Sigmoid colon (tissue), 7 donors: ENCODE measurements around the gene UBE2J1. TPM values are rescaled to one million over a fixed set of nuclear protein-coding genes. Genes with fewer than 3 reads are reported as not detected.
A peak's percentile ranks its signal among the peaks of the same experiment; 100 is the strongest.

Source experiments
- DNase-seq: peaks from one replicate; pipeline ENCODE4 v3.0.0-alpha.2; 2019
- H3K27ac ChIP-seq, 4 donors: fragments of 200-600 bp; sonication (generic); one replicate each; pipeline ENCODE4 v1.5.1; 2016 to 2019; ENCODE audit warnings: mild to moderate bottlenecking in 1 of 4
- H3K27me3 ChIP-seq, 3 donors: fragments of 200-600 bp; sonication (generic); one replicate each; pipeline ENCODE4 v1.5.1; 2019; ENCODE audit warnings: mild to moderate bottlenecking in 1 of 3
- H3K36me3 ChIP-seq, 4 donors: fragments of 200-600 bp; sonication (generic); one replicate each; pipeline ENCODE4 v1.5.1; 2016 to 2019
- H3K4me1 ChIP-seq, 4 donors: fragments of 200-600 bp; sonication (generic); one replicate each; pipeline ENCODE4 v1.5.1; 2017 to 2019
- H3K4me3 ChIP-seq, 4 donors: fragments of 200-600 bp; sonication (generic); one replicate each; pipeline ENCODE4 v1.5.1; 2017 to 2019; ENCODE audit warnings: mild to moderate bottlenecking in 2 of 4, moderate library complexity in 1 of 4
- H3K9me3 ChIP-seq, 4 donors: fragments of 200-600 bp in 3 of 4; sonication (generic) in 3 of 4; one replicate each; pipeline versions ENCODE4 v1.5.1 to v1.6.1; 2013 to 2019
- EP300 ChIP-seq, 4 donors: sonication (generic); formaldehyde crosslinking; IDR thresholded peaks; one replicate each; pipeline ENCODE4 v1.6.1; 2017; ENCODE audit warnings: antibody characterized with exemption in 4 of 4
- POLR2A ChIP-seq, 2 donors: fragments of 450-650 bp; IDR thresholded peaks; one replicate each; pipeline ENCODE4 v1.6.1; 2016; ENCODE audit warnings: antibody characterized with exemption in 2 of 2, mild to moderate bottlenecking in 2 of 2, moderate library complexity in 2 of 2
- POLR2AphosphoS5 ChIP-seq, 4 donors: sonication (generic); formaldehyde crosslinking; IDR thresholded peaks; one replicate each; pipeline ENCODE4 v1.6.1; 2017; ENCODE audit warnings: antibody characterized with exemption in 4 of 4
- WGBS, 2 donors: extraction: QIAGEN DNeasy Blood & Tissue Kit; methylation state at CpG; one replicate each; pipeline ENCODE4 v1.1.7; 2013; 5-methylcytosine and 5-hydroxymethylcytosine counted together
- intact Hi-C: fragments of 100-400 bp; cut with DNase I; formaldehyde crosslinking; loops from one replicate; pipeline ENCODE4 v1.15.1; 2023
- polyA plus RNA-seq, 3 donors: library from polyadenylated mRNA; stranded (reverse); fragments of 200-250 nt; gene quantifications; one replicate each; pipeline ENCODE4 v1.2.3, GENCODE V29; 2013
- total RNA-seq, 4 donors: library from RNA; depleted of rRNA; stranded (reverse); fragments of >200 nt; gene quantifications; one replicate each; pipeline ENCODE4 v1.1.0, GENCODE V29; 2016
- TF ChIP-seq, protein P1 (sequence below), 4 experiments: fragments of 450-650 bp in 3 of 4; fragments of 200-600 bp in 1 of 4; IDR thresholded peaks; one replicate each; pipeline ENCODE4 v1.5.1; 2016 to 2019; ENCODE audit warnings: antibody characterized with exemption in 4 of 4, mild to moderate bottlenecking in 3 of 4, moderate library complexity in 2 of 4
- donor health status: healthy with polysubstance abuse.
- donor health status: Bipolar disorder and iron deficiency.
- donor health status: healthy.

The UBE2J1 gene
- total and polyA plus RNA-seq, 7 donors, result 29.5 to 50.4 (median 34.3) TPM

DNA sequence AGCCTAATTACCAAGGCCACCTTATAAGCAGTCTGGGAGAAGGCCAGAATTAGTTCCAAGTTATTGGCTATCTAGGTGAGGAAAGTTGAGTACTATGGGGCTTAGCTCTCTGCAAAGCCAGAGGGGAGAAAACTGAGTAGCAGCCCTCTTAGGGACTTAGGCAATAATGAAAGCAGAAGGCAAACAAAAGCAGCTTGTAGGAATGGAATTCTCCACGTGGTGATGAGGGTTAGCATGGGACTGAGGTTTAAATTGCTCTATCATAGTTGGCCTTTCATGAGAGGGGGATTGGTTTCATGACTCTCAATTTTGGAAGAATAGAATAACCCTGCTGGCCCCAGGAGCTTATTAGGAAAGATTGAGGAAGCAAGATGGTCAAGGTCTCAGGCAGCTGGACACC, 7.0 kb upstream of the UBE2J1 start:
- no peak overlapping the region for H3K27ac ChIP-seq
- intact Hi-C loops, result loop anchor here (10.0 kb wide), 1 partner anchor 475 kb away; no protein-coding TSS in a partner anchor
- H3K4me3 ChIP-seq, result no peak overlapping the region
- TF ChIP-seq, protein P1, sequence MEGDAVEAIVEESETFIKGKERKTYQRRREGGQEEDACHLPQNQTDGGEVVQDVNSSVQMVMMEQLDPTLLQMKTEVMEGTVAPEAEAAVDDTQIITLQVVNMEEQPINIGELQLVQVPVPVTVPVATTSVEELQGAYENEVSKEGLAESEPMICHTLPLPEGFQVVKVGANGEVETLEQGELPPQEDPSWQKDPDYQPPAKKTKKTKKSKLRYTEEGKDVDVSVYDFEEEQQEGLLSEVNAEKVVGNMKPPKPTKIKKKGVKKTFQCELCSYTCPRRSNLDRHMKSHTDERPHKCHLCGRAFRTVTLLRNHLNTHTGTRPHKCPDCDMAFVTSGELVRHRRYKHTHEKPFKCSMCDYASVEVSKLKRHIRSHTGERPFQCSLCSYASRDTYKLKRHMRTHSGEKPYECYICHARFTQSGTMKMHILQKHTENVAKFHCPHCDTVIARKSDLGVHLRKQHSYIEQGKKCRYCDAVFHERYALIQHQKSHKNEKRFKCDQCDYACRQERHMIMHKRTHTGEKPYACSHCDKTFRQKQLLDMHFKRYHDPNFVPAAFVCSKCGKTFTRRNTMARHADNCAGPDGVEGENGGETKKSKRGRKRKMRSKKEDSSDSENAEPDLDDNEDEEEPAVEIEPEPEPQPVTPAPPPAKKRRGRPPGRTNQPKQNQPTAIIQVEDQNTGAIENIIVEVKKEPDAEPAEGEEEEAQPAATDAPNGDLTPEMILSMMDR (IDR thresholded peaks at IDR 0.05), result no peak
- no peak for TF ChIP-seq EP300 (IDR thresholded peaks at IDR 0.05)
- TF ChIP-seq POLR2A (IDR thresholded peaks at IDR 0.05), result no peak
- TF ChIP-seq POLR2AphosphoS5 (IDR thresholded peaks at IDR 0.05), result no peak
- no peak for DNase-seq
- H3K36me3 ChIP-seq, result no peaks in the 10 kb centered on the region
- H3K4me1 ChIP-seq, result no peaks in the 10 kb centered on the region
- WGBS, 2 donors, result 14 to 16% methylated on average over 1 of the region's 1 CpG
- no peaks in the 10 kb centered on the region for H3K27me3 ChIP-seq
- H3K9me3 ChIP-seq, result no peaks in the 10 kb centered on the region

- intact Hi-C loops, result loop anchor here (10.0 kb wide), 1 partner anchor 477 kb away; no protein-coding TSS in a partner anchor
- Histone ChIP-seq H3K4me3 (no peak overlapping the region), H3K27ac (no peak overlapping the region), H3K4me1 (no peaks in the 10 kb centered on the region), H3K36me3 (no peaks in the 10 kb centered on the region), H3K27me3 (no peaks in the 10 kb centered on the region), H3K9me3 (no peaks in the 10 kb centered on the region)
- no peak for DNase-seq
- TF ChIP-seq POLR2A (IDR thresholded peaks at IDR 0.05) (no peak), EP300 (IDR thresholded peaks at IDR 0.05) (no peak), POLR2AphosphoS5 (IDR thresholded peaks at IDR 0.05) (no peak)
- TF ChIP-seq, protein P1 (IDR thresholded peaks at IDR 0.05), result no peak
- 42 to 73% methylated on average over 3 of the region's 3 CpGs for WGBS, 2 donors
These were observed 4.9 kb upstream of the UBE2J1 start for GRCh38 chr6:89357390-89357789.

GRCh38 chr6:89356642-89357170, 4.2 kb upstream of the UBE2J1 start:
- 30 to 58% methylated on average over 1 of the region's 1 CpG for WGBS, 2 donors
- intact Hi-C loops, result loop anchor here (10.0 kb wide), 1 partner anchor 478 kb away; no protein-coding TSS in a partner anchor
- H3K27ac ChIP-seq, result no peak overlapping the region

DNA sequence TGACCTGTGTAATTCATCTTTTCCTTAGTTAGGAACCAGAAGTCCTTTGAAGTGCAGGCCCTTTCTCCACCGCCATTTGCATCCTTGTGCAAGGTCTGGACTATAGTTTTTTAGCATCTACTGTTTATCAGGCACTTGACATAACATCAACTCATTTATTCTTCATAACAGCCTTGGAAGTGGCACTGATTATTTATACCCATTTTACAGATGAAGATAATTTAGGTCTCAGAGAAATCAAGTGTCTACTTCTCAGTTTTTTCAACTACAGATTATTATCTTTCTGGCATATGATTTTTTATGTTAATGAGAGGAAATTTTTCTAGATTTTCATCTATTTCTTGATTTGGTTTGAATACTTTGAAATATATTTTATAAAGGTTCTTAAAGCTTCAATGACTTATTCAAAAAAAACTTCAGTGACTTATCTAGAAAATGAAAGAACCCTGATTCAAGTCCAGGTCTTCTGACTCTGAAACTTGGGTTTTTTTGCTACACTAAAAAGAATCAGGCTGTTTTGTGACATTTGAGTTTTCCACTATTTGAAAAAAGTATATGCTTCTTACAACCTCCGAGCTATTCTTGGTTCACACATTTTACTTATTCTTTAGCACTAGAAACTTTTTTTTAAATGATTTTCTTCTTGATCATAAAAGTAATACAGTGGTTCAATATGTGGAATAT, 3.1 kb upstream of the UBE2J1 start:
- H3K4me1 ChIP-seq, result peaks cover 0 to 10% (median 9%) of the 10 kb centered on the region in 4 donors
- no peak overlapping the region for H3K27ac ChIP-seq
- H3K36me3 ChIP-seq, result no peaks in the 10 kb centered on the region
- 85 to 94% methylated on average over 2 of the region's 2 CpGs for WGBS, 2 donors
- H3K4me3 ChIP-seq, result no peak overlapping the region
- H3K27me3 ChIP-seq, result no peaks in the 10 kb centered on the region
- no peak for TF ChIP-seq POLR2A (IDR thresholded peaks at IDR 0.05)
- no peak for TF ChIP-seq POLR2AphosphoS5 (IDR thresholded peaks at IDR 0.05)
- TF ChIP-seq EP300 (IDR thresholded peaks at IDR 0.05), result no peak
- intact Hi-C loops, result loop anchor here (10.0 kb wide), 1 partner anchor 479 kb away; no protein-coding TSS in a partner anchor
- DNase-seq, result no peak
- no peaks in the 10 kb centered on the region for H3K9me3 ChIP-seq

More at GRCh38 chr6:89356642-89357170, 4.2 kb upstream of the UBE2J1 start:
- H3K36me3 ChIP-seq, result no peaks in the 10 kb centered on the region
- no peak overlapping the region for H3K4me3 ChIP-seq
- TF ChIP-seq POLR2A (IDR thresholded peaks at IDR 0.05) (no peak), POLR2AphosphoS5 (IDR thresholded peaks at IDR 0.05) (no peak), EP300 (IDR thresholded peaks at IDR 0.05) (no peak)
- TF ChIP-seq, protein P1 (IDR thresholded peaks at IDR 0.05), result no peak
- peaks cover 0 to 1% (median 0%) of the 10 kb centered on the region in 4 donors for H3K4me1 ChIP-seq
- no peaks in the 10 kb centered on the region for H3K9me3 ChIP-seq
- no peaks in the 10 kb centered on the region for H3K27me3 ChIP-seq
- no peak for DNase-seq

- H3K36me3 ChIP-seq, result no peaks in the 10 kb centered on the region
- H3K27ac ChIP-seq, result peak overlapping the region in 3 of 4 donors; percentile 94
- peaks cover 0 to 28% (median 23%) of the 10 kb centered on the region in 4 donors for H3K4me1 ChIP-seq
- intact Hi-C loops, result loop anchor here (1.0 to 10.0 kb wide), 6 partner anchors 232 to 481 kb away; partner anchors contain the start of gene PNRC1
- H3K9me3 ChIP-seq, result no peaks in the 10 kb centered on the region
- H3K4me3 ChIP-seq, result no peak overlapping the region
- H3K27me3 ChIP-seq, result no peaks in the 10 kb centered on the region
- 71 to 87% methylated on average over 2 of the region's 2 CpGs for WGBS, 2 donors
- TF ChIP-seq POLR2AphosphoS5 (IDR thresholded peaks at IDR 0.05) (no peak), EP300 (IDR thresholded peaks at IDR 0.05) (no peak), POLR2A (IDR thresholded peaks at IDR 0.05) (no peak)
- TF ChIP-seq, protein P1 (IDR thresholded peaks at IDR 0.05), result no peak
- DNase-seq, result no peak
These were observed 1.3 kb upstream of the UBE2J1 start for GRCh38 chr6:89353702-89354392.
